Heart left ventricle (tissue), 16 donors: ENCODE measurements around the gene CYSRT1. TPM values are rescaled to one million over a fixed set of nuclear protein-coding genes. Genes with fewer than 3 reads are reported as not detected.

Experiments
- ATAC-seq, 4 donors: fragments of 200-7000 bp; cut with Tn5 transposase; one replicate each; pipeline ENCODE4 v1.9.1; 2020 to 2022; ENCODE audit warnings: moderate library complexity in 4 of 4, mild to moderate bottlenecking in 3 of 4, moderate number of reproducible peaks in 1 of 4
- DNase-seq, 5 donors: peaks; one replicate each; pipeline ENCODE4 v3.0.0-alpha.2; 2020
- H3K27ac ChIP-seq, 12 donors: fragments of 200-600 bp; sonication (generic) in 4 of 12; one replicate each; pipeline versions ENCODE4 v1.5.0 to v1.8.0; 2016 to 2022; ENCODE audit warnings: mild to moderate bottlenecking in 2 of 12
- H3K27me3 ChIP-seq, 9 donors: fragments of 200-600 bp; sonication (generic) in 2 of 9; one replicate each; pipeline versions ENCODE4 v1.5.1 to v1.8.0; 2016 to 2022; ENCODE audit warnings: mild to moderate bottlenecking in 3 of 9
- H3K36me3 ChIP-seq, 9 donors: fragments of 200-600 bp; sonication (generic) in 2 of 9; one replicate each; pipeline versions ENCODE4 v1.5.0 to v1.8.0; 2018 to 2022; ENCODE audit warnings: mild to moderate bottlenecking in 2 of 9
- H3K4me1 ChIP-seq, 12 donors: fragments of 200-600 bp; sonication (generic) in 4 of 12; one replicate each; pipeline versions ENCODE4 v1.5.0 to v1.8.0; 2016 to 2022; ENCODE audit warnings: mild to moderate bottlenecking in 3 of 12
- H3K4me3 ChIP-seq, 12 donors: fragments of 200-600 bp; sonication (generic) in 4 of 12; one replicate each; pipeline versions ENCODE4 v1.5.0 to v1.8.0; 2017 to 2022; ENCODE audit warnings: mild to moderate bottlenecking in 9 of 12, moderate library complexity in 4 of 12
- H3K9me3 ChIP-seq, 12 donors: fragments of 200-600 bp; sonication (generic) in 4 of 12; one replicate each; pipeline versions ENCODE4 v1.5.0 to v1.8.0; 2016 to 2022; ENCODE audit warnings: mild to moderate bottlenecking in 1 of 12
- CTCF ChIP-seq, 12 donors: fragments of 200-600 bp; sonication (generic) in 4 of 12; IDR thresholded peaks; one replicate each; pipeline versions ENCODE4 v1.5.0 to v1.8.0; 2018 to 2022; ENCODE audit warnings: antibody characterized with exemption in 12 of 12, mild to moderate bottlenecking in 5 of 12
- POLR2A ChIP-seq, 2 donors: fragments of 450-650 bp; IDR thresholded peaks; one replicate each; pipeline ENCODE4 v1.6.1; 2017; ENCODE audit warnings: antibody characterized with exemption in 2 of 2, mild to moderate bottlenecking in 2 of 2, moderate library complexity in 2 of 2
- WGBS, 4 donors: extraction: QIAGEN DNeasy Blood & Tissue Kit in 2 of 4; methylation state at CpG; one replicate each; pipeline versions ENCODE4 v1.1.5 to v1.1.7; 2013 to 2018; 5-methylcytosine and 5-hydroxymethylcytosine counted together
- intact Hi-C, 10 donors: fragments of 100-400 bp; cut with DNase I; formaldehyde crosslinking; loops; one replicate each; pipeline versions ENCODE4 v1.11.1 to v1.14.2; 2022
- polyA plus RNA-seq, 2 donors: library from polyadenylated mRNA; stranded (reverse); fragments of 200-250 nt; gene quantifications; one replicate each; pipeline ENCODE4 v1.2.3, GENCODE V29; 2013
- total RNA-seq, 9 donors: library from RNA; depleted of rRNA in 2 of 9; stranded (reverse); fragments of >200 nt in 2 of 9; fragmentation: NEBNext Ultra II Directional in 3 of 9; extraction: Animal tissue kit (Norgen Biotek cat#: 25700) in 3 of 9; gene quantifications; one replicate each; pipeline versions ENCODE4 v1.1.0 to v1.2.4, GENCODE V29; 2016 to 2023
- donor health status: ischemic (EF 13 %, LVEDD 7.1; RV severe dilation, severe dysfunction).
- donor health status: healthy with polysubstance abuse.
- donor health status: DM: no; HTN: yes; CAD: no.
- donor health status: DM: no; HTN: no; CAD: no.
- donor health status: ischemic (EF 25% LVEDD 6.9; RV normal size, moderate dysfunction).
- donor health status: ischemic (EF 25% LVEDD 5.7; RV mildly dilated, moderate dysfunction).
- donor health status: healthy.
- donor health status: DM: yes; HTN: yes; CAD: no.
- donor health status: ischemic (EF 35%, LVEDD 5.7; RV mildly dilated, moderate dysfunction).
- donor health status: nonischemic (EF 11% LVEDD 7.7; RV severe dilation, severe dysfunction).
- donor health status: DM: yes; HTN: yes; CAD: no.
- donor health status: PGD.
- donor health status: ischemic (EF 29% LVEDD 5.4; RV normal size, mild dysfunction).
- donor health status: nonischemic (EF 23%, LVEDD 6.1; RV moderate dilation, normal function).

Gene CYSRT1
- total and polyA plus RNA-seq, 11 donors: 0.14 to 0.61 (median 0.27) TPM; not detected in 3

DNA sequence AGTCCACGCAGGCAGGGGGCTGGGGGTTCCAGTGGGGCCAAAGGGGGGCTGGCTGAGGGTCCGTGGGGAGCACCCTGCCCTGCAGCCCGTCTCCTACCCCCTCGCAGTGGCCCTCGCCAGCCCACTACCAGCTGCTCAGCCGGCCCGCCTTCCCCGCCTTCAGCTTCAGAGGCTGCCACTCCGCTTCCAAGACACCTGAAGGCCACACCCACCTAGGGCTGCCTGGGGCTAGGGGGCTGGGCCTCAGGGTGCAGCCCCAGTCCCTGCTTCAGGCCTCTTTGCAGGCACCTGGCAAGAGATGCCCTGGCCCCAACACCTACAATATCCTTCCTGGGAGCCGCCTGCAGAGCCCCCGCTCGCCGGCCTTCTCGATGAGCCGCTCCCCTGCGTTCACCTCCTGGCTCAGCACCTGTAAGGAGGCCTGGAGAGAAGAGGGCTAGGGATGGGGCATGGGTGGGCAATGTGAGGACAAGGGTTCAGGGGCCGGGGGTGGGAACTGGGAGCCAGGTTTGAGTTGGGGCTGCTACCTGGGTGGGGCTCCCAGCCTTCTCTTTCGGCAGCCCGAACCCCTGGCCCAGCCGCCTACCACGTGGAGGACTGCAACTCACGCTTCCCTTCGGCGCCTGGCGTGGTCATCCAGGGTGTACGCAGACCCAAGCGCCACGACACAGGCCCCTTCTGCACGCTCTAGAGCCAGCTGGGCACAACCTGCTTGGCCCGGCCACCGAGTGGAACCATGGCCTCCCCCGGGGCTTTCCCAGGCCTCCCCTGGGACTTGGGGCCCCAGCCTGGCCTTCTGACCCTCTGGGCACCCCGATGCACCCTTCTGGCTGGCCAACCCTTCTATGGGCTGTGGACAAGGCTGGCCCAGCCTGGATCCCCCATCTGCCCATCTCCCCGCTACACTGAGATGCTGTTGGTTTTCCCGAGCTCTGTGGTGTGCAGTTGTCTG, 27.9 kb downstream of the CYSRT1 start:
- Histone ChIP-seq H3K4me3 (no peak overlapping the region), H3K27ac (no peak overlapping the region), H3K4me1 (peaks cover 7 to 46% (median 27%) of the 10 kb centered on the region in 12 donors), H3K27me3 (no peaks in the 10 kb centered on the region), H3K9me3 (no peaks in the 10 kb centered on the region), H3K36me3 (peaks cover 0 to 18% (median 12%) of the 10 kb centered on the region in 9 donors)
- TF ChIP-seq CTCF (IDR thresholded peaks at IDR 0.05): no peak
- no peak for TF ChIP-seq POLR2A (IDR thresholded peaks at IDR 0.05)
- DNase-seq (peak in 1 of 5 donors; percentile 57), ATAC-seq (no peak)
- intact Hi-C loops: no loop called here
- 86 to 94% (median 91%) methylated on average over 31 to 35 of the region's 35 CpGs for WGBS, 4 donors

DNA sequence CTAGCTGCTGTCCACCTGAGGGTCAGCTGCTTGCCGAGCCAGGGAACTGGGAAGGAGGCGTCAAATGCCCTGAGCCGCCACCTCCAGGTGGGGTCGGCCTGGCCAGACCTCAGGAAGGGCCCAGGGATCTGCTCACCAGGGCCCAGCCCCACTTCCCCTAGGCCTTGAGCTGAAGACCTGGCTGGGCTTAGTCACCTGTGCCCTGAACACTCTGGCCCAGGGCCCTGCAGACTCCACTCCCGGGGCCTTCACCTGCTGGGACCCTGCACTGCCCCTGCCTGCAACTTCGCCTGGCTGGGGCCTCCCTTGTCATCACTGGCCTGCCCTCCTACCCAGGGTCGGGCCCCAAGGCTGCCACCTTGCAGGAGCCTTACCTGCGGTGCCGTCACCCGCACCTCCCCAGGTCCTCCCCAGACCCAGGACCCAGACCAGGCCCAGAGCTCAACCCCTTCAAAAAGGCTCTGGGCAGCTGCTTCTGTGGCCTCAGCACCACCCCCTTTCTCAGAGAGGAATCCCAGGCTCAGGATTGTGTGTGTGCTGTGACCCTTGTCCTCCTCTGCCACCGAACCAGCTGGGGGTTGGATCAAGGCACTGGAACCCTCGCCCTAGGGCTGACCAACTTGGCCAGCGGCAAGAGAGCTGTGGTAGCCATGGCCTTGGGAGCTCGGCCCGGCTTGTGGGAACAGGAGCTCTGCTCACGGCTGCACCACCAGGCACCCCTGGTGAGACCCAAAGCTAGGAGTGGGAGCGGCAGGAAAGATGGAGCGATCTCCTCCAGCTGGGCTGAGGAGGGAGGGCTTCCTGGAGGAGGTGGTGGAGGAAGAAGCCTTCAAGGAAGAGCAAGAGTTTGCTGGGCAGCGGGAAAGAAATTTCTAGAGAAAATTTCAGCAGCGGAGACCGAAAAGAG, 29.0 kb downstream of the CYSRT1 start:
- Histone ChIP-seq H3K36me3 (peaks cover 0 to 28% (median 23%) of the 10 kb centered on the region in 9 donors), H3K4me3 (peak overlapping the region; percentile 64 to 100 (median 99)), H3K27ac (peak overlapping the region in 10 of 12 donors; percentile 65 to 95 (median 86)), H3K27me3 (no peaks in the 10 kb centered on the region), H3K9me3 (no peaks in the 10 kb centered on the region), H3K4me1 (peaks cover 7 to 46% (median 27%) of the 10 kb centered on the region in 12 donors)
- TF ChIP-seq POLR2A (IDR thresholded peaks at IDR 0.05): no peak
- TF ChIP-seq CTCF (IDR thresholded peaks at IDR 0.05): no peak
- intact Hi-C loops: no loop called here
- ATAC-seq: peak in 1 of 4 donors; percentile 2
- DNase-seq: peak in 1 of 5 donors; percentile 62
- 66 to 76% (median 72%) methylated on average over 18 to 21 of the region's 21 CpGs for WGBS, 4 donors

- Histone ChIP-seq H3K36me3 (peaks cover 0 to 37% (median 29%) of the 10 kb centered on the region in 9 donors), H3K4me3 (peak within 1 kb of the TSS; percentile 76 to 100 (median 99)), H3K9me3 (no peaks in the 10 kb centered on the region), H3K27ac (peak within 1 kb of the TSS; percentile 51 to 95 (median 86)), H3K27me3 (no peaks in the 10 kb centered on the region), H3K4me1 (peaks cover 7 to 41% (median 26%) of the 10 kb centered on the region in 12 donors)
- intact Hi-C loops: loop anchor here in 1 of 10 donors (1.0 kb wide), 1 partner anchor 14 kb away; the partner anchor contains the start of gene TUBB4B
- DNase-seq (peak; percentile 94 to 98 (median 95)), ATAC-seq (peak; percentile 68 to 89 (median 86))
- WGBS, 4 donors: 1 to 4% (median 2%) methylated on average over 17 to 105 of the region's 105 CpGs
- TF ChIP-seq CTCF (IDR thresholded peaks at IDR 0.05) (peak in 4 of 12 donors; percentile 7 to 30 (median 24)), POLR2A (IDR thresholded peaks at IDR 0.05) (peak in 1 of 2 donors; percentile 90)
Observed at GRCh38 chr9:137254624-137255447, 29.9 kb downstream of the CYSRT1 start, which contains the start of gene NELFB. Gene NELFB (plus strand): TSS chr9:137255327.
